Activated CD4-positive, alpha-beta T cell treated with anti-CD3 and anti-CD28 coated beads, Interleukin-2, amount 10 ng/mL, durations not matched to agents 7 days and 5 days (primary cell): ENCODE results near the gene RPS21. TPM values are rescaled to one million over a fixed set of nuclear protein-coding genes. Genes with fewer than 3 reads are reported as not detected.

Experiments
- CTCF ChIA-PET: fragments of 350-600 bp; sonication (Branson Sonifier 250); formaldehyde crosslinking; loops from one replicate; lab custom pipeline; 2021; ENCODE audit warnings: antibody characterized with exemption; lab: Charles Lee
- POLR2A ChIA-PET: fragments of 350-600 bp; sonication (Branson Sonifier 250); formaldehyde crosslinking; loops from one replicate; lab custom pipeline; 2021; ENCODE audit warnings: antibody characterized with exemption; lab: Charles Lee
- DNase-seq: peaks from one replicate; pipeline ENCODE4 v3.0.0-alpha.2; 2020
- H3K27ac Mint-ChIP-seq: one replicate; pipeline ENCODE4 v1.8.0; 2021; ENCODE audit warnings: mild to moderate bottlenecking, moderate library complexity, mixed read lengths
- H3K27me3 Mint-ChIP-seq: one replicate; pipeline ENCODE4 v1.8.0; 2021; ENCODE audit warnings: mixed read lengths
- H3K36me3 Mint-ChIP-seq: one replicate; pipeline ENCODE4 v1.8.0; 2021; ENCODE audit warnings: low read depth, mixed read lengths
- H3K4me1 Mint-ChIP-seq: one replicate; pipeline ENCODE4 v1.8.0; 2021; ENCODE audit warnings: mixed read lengths
- H3K4me3 Mint-ChIP-seq: one replicate; pipeline ENCODE4 v1.8.0; 2021; ENCODE audit warnings: mild to moderate bottlenecking, moderate library complexity, mixed read lengths
- H3K9me3 Mint-ChIP-seq: one replicate; pipeline ENCODE4 v1.8.0; 2021; ENCODE audit warnings: mixed read lengths
- total RNA-seq, 2 experiments: library from RNA; stranded (reverse); gene quantifications; one replicate each; pipeline ENCODE4 v1.2.3, GENCODE V29; 2021

RPS21 gene
- total RNA-seq, 2 experiments from 2014 or later = 1,391 to 1,979 TPM

DNA sequence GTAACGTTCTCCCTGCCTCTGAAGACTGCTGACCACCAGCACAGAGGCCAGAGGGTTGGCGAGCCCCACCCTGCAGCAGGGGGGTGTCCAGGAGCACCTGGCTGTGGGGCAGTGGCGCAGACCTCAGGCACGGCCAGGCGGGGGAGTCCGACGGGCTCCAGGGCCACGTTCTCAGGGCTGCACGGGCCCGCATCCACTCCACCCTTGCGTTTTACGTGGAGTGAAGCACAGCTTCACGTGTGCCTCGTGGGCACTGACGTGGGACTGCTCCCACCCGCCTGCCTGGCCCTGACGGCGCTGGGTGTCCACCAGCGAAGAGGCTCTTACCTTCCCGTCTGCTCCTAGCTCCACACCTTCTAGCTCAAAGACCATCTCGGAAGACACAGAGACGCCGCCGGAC lies 6.9 kb downstream of the RPS21 start:
- Mint-ChIP-seq H3K9me3 (peaks cover 3% of the 10 kb centered on the region), H3K27me3 (no peaks in the 10 kb centered on the region), H3K4me3 (no peak overlapping the region), H3K4me1 (peaks cover 11% of the 10 kb centered on the region), H3K27ac (no peak overlapping the region), H3K36me3 (peaks cover 26% of the 10 kb centered on the region)
- CTCF ChIA-PET = no interaction called here
- POLR2A ChIA-PET = no interaction called here
- DNase-seq = no peak

DNA sequence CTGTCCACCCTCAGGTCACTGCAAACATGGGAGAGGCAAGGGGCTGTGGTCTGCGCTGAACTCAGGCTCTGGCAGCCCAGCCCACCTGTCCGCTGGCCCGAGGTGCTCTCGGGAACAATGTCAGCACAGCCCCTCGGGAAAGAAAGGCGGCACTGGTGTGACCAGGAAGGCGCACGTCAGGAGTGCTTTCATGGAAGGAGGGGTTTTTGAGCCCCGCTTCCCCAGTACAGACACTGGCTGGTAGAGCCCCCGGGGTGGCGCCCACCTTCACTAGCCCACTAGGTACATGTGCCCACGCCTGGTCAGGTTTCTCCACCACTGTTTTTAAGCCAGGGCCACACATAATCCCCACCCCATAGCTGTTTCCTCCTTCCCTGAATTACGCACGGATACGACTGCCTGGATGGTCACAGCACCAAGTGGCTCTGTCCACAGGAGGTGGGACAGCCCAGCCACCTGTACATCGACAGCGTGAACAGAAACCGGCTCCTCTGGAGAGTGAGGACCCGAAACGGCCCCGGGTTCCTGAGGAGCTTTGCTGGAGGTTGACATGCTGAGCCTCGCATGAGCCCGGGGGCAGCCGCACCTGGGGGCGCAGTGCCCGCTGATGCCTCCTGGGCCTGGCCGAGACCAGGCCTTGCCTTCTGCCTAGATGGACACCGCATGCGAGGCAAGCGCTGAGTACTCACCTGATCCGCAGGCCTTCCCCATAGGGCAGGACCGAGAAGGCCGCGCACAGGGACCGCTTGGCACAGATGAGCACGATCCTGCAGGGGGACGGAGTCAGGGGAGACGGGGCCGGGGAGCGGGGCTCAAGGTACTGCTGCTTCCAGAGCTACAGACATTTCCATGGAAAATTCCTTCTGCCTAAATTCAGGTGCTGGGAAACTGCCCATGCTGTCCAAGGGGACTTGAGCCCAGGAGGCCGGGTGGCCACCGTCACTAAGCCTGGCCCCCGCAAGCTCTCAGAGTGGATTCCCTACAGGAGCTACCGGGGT lies 7.6 kb downstream of the RPS21 start:
- Mint-ChIP-seq H3K4me3 (no peak overlapping the region), H3K4me1 (peaks cover 4% of the 10 kb centered on the region), H3K36me3 (peaks cover 19% of the 10 kb centered on the region), H3K27me3 (no peaks in the 10 kb centered on the region), H3K27ac (no peak overlapping the region), H3K9me3 (peaks cover 3% of the 10 kb centered on the region)
- CTCF ChIA-PET = interaction anchor here (1.1 kb wide), 1 partner anchor 10 kb away, joined by 3 read pairs; no protein-coding TSS in a partner anchor
- POLR2A ChIA-PET = no interaction called here
- DNase-seq = no peak

DNA sequence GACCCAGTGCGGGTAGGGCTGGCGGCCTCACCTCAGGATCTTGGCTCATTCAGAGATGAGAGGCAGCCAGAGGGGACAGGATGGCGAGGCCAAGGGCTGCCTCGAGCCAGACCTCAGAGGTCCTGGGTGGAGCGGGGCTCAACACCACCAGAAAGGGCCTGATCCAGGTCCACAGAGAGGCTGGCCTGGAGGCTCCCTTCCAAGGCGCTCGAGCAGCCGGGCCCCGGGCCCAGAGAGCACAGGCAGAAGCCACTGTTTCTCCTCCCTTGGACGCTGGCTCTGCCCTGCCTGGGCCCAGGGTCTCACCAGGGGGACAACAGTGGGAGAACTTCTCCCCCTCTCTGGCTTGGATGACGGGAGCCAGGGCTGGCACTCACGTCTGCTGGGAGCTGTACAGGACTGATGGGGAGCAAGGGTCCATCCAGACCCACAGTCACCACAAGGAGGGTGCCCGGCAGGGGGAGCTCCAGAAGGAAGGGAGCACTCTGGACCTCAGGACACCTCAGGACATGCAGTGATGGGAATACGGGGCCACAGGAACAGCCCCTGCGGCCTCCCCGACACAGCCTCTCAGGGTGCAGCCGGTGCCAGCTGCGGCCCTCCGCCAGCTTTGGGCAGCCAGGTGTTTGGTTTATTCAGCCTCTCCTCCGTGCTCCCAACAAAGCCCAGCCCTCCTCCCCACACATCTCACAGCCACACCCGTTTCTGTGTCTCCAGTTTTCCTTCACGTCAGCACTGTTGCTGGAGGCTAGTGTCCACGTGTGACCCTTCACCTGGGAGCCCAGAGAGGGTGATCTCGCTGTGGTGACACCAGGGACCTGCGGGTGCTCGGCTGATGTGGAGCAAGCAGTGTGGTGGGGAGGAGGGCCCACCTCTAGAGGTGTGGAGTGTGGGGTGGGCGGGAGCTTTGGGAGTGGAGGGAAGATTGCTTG lies 8.7 kb downstream of the RPS21 start:
- peaks cover 3% of the 10 kb centered on the region for H3K9me3 Mint-ChIP-seq
- H3K36me3 Mint-ChIP-seq = peaks cover 11% of the 10 kb centered on the region
- H3K4me1 Mint-ChIP-seq = no peaks in the 10 kb centered on the region
- no peaks in the 10 kb centered on the region for H3K27me3 Mint-ChIP-seq
- H3K27ac Mint-ChIP-seq = no peak overlapping the region
- CTCF ChIA-PET = interaction anchor here (0.9 to 1.1 kb wide), 2 partner anchors 9 to 13 kb away, joined by 3 read pairs; no protein-coding TSS in a partner anchor
- DNase-seq = no peak
- POLR2A ChIA-PET = no interaction called here
- no peak overlapping the region for H3K4me3 Mint-ChIP-seq

DNA sequence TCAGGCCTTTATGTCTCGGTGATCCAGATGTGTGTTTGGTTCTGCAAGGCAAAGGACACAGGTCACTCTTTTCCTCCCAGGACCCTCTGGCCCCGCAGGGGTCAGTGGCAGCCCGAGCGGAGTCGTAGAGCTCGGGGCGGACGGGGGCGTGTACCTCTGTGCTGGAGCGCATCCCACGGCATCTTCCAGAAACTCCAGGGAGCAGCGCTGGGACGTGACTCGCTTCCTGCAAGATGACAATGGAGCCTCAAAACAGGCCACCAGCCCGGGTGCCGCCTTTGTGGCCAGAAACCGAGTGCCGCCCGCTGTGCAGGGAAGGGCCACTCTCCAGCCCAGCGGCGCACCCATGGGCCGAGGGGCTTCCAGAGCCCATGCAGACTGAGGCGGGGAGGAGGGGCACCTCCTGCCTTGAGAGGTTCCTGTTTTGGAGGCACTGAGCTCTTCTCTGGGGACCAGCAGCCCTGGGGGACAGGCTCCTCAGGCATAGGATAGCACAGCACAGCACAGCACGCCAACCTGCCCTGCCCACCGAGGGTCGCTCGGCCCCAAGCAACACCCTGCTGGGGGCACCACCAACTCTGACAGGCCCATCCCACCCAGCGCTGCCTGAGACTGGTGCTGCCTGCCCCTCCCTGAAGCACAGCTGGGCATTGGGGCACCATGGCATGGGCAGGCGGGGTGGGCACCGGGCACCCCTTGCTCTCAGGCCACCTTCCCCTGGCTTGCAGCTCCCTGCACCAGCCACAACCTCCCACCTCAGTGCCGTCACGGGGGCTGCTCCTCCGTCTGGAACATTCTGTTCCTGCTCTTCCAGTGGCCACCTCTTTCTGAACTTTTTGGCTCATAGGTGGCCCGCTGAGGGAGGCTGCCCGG lies 9.7 kb downstream of the RPS21 start:
- Mint-ChIP-seq H3K36me3 (peaks cover 13% of the 10 kb centered on the region), H3K27ac (no peak overlapping the region), H3K9me3 (peaks cover 3% of the 10 kb centered on the region), H3K4me1 (no peaks in the 10 kb centered on the region), H3K4me3 (no peak overlapping the region), H3K27me3 (no peaks in the 10 kb centered on the region)
- no peak for DNase-seq
- CTCF ChIA-PET = interaction anchor here (0.9 to 1.0 kb wide), 3 partner anchors 9 to 14 kb away, joined by 3 read pairs; no protein-coding TSS in a partner anchor
- POLR2A ChIA-PET = no interaction called here

DNA sequence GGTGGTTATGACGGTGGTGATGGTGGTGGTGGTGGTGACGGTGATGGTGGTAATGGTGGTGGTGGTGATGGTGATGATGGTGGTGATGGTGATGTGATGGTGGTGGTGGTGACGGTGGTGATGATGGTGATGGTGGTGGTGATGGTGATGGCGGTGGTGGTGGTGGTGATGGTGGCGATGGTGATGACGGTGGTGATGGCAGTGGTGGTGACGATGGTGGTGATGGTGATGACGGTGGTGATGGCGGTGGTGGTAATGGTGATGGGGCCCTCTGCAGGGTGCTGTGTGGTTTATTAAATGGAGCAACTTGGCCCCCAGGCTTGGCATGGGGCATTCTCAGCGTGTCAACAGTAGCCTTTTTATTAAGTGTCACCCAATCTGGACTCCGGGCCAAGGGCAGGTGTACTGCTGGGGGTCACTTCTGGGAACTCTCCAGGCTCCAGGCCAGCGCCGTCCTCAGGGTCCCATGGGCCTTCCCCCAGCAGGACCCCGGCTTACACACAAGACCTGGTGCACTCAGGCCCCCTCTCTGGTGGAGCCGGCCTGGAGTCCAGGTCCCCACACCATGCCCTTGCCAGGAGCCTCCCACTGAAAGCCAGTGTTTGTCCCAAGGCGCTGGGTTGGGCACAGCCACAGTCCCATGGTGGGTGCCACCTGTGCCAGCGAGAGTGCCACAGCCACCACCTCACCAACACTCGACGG lies 11.4 kb downstream of the RPS21 start:
- H3K27me3 Mint-ChIP-seq = no peaks in the 10 kb centered on the region
- H3K36me3 Mint-ChIP-seq = peaks cover 13% of the 10 kb centered on the region
- no peak overlapping the region for H3K27ac Mint-ChIP-seq
- DNase-seq = no peak
- peaks cover 3% of the 10 kb centered on the region for H3K9me3 Mint-ChIP-seq
- POLR2A ChIA-PET = no interaction called here
- CTCF ChIA-PET = interaction anchor here (0.9 kb wide), 1 partner anchor 8 kb away, joined by 3 read pairs; no protein-coding TSS in a partner anchor
- no peaks in the 10 kb centered on the region for H3K4me1 Mint-ChIP-seq
- no peak overlapping the region for H3K4me3 Mint-ChIP-seq

DNA sequence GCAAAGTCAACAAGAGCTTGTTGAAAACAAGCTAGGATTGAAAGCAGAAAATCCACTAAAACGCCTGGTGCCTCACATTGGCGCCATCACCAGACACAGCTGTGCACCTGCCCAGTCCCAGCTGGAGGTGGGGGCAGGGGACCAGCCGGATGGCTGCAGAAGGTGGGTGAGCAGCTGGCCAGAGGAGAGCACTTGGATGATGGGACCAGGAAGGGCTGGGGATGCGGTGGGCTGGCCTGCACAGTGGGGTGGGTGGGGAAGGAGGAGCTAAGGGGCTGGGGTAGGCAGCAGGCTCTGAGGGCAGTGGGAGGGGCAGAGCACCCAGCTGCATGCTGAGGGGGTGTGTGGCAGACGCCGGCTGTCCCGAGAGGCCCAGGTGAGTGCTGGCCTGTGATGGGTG lies 13.1 kb downstream of the RPS21 start:
- peaks cover 7% of the 10 kb centered on the region for H3K4me1 Mint-ChIP-seq
- peaks cover 3% of the 10 kb centered on the region for H3K9me3 Mint-ChIP-seq
- no peak overlapping the region for H3K27ac Mint-ChIP-seq
- peaks cover 13% of the 10 kb centered on the region for H3K36me3 Mint-ChIP-seq
- H3K4me3 Mint-ChIP-seq = no peak overlapping the region
- H3K27me3 Mint-ChIP-seq = no peaks in the 10 kb centered on the region
- POLR2A ChIA-PET = no interaction called here
- CTCF ChIA-PET = interaction anchor here (0.8 to 1.7 kb wide), 4 partner anchors 9 to 31 kb away, joined by 3 to 5 read pairs (median 4); partner anchors contain the start of gene RPS21
- DNase-seq = no peak

DNA sequence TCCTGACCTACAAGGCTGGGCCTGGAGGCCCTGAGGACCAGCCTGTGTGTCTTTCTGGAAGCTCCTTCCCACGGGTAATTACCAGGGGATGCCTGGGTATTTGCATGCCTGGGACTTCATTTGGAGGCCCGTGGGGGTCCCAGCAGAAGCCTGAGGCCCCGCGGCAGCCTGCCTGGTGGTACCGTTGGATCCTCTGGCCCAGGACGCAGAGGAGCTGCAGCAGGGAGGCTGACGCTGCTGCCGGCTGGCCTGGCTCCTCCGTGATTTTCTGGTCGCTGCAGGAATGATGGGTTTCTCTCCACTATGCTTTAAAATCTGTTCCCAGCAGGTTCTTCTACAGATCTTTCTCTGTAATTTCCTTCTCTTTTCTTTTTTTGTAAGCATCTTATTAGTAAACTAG lies 13.6 kb downstream of the RPS21 start:
- CTCF ChIA-PET = interaction anchor here (0.8 to 1.7 kb wide), 4 partner anchors 9 to 32 kb away, joined by 3 to 5 read pairs (median 4); partner anchors contain the start of gene RPS21
- POLR2A ChIA-PET = no interaction called here
- H3K27ac Mint-ChIP-seq = peak overlapping the region; percentile 0

DNA sequence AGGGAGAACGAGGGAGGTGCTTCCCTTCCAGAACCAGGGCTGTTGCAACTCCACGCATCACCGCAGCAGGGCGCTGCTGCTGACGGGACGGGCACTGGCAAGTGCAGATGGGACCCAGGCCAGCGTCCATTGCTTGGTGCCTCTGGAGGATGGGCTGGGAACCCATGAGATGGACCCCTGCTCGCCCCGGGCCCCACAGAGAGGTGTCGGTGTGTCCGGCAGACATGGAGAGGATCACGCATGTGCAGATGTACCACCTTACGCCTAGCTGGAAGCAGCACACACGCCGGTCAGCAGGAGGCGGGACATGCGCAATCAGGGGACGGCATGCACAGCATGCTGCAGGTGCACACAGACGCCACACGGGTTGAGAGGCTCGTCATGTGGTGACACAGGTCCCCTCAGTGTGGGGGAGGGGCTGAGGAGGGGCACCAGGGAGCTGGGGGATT lies 14.5 kb downstream of the RPS21 start:
- H3K4me1 Mint-ChIP-seq = peaks cover 20% of the 10 kb centered on the region
- POLR2A ChIA-PET = no interaction called here
- no peak overlapping the region for H3K4me3 Mint-ChIP-seq
- no peak overlapping the region for H3K27ac Mint-ChIP-seq
- no peaks in the 10 kb centered on the region for H3K27me3 Mint-ChIP-seq
- CTCF ChIA-PET = interaction anchor here (1.7 kb wide), 1 partner anchor 10 kb away, joined by 4 read pairs; no protein-coding TSS in a partner anchor
- H3K9me3 Mint-ChIP-seq = peaks cover 3% of the 10 kb centered on the region
- no peak for DNase-seq
- H3K36me3 Mint-ChIP-seq = peaks cover 15% of the 10 kb centered on the region

More for the DNA sequence above, 13.6 kb downstream of the RPS21 start:
- Mint-ChIP-seq H3K36me3 (peaks cover 13% of the 10 kb centered on the region), H3K9me3 (peaks cover 3% of the 10 kb centered on the region), H3K4me3 (no peak overlapping the region), H3K27me3 (no peaks in the 10 kb centered on the region), H3K4me1 (peaks cover 12% of the 10 kb centered on the region)
- no peak for DNase-seq

DNA sequence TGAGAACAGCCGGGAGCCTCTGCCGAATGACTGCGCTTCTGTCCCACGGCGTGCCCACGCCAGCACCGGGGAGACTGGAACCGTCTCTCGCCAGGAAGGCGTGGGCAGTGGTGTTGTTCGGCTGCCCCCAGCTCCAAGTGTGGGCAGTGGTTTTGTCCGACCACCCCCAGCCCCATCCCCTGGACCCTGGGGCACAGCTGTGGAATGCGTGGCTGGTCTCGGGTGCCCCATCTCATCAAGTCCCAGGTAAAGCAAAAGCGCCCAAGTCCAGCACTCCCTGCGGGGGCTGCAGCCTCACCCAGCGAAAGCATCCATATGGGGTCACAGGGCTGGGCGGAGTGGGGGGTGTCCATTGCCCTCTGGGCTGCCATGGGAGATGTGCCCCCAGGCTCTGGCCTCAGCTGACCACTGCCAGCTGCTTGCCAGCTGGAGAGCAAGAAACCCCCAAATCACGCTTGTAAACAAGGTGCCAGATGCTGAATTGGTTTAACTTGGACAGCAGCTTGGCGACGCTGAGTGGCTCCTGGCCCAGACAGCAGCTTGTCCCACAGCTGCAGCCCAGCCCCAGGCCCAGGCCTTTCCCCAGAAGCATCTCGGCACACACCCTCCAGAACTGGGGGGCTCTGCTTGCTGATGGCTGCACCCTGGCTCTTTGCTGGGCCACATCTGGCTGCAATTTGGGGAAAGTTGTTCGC lies 15.7 kb downstream of the RPS21 start:
- Mint-ChIP-seq H3K9me3 (peaks cover 1% of the 10 kb centered on the region), H3K36me3 (peaks cover 10% of the 10 kb centered on the region), H3K27ac (no peak overlapping the region), H3K4me3 (no peak overlapping the region), H3K27me3 (no peaks in the 10 kb centered on the region), H3K4me1 (peaks cover 20% of the 10 kb centered on the region)
- ChIA-PET POLR2A (no interaction called here), CTCF (no interaction called here)
- DNase-seq = no peak

DNA sequence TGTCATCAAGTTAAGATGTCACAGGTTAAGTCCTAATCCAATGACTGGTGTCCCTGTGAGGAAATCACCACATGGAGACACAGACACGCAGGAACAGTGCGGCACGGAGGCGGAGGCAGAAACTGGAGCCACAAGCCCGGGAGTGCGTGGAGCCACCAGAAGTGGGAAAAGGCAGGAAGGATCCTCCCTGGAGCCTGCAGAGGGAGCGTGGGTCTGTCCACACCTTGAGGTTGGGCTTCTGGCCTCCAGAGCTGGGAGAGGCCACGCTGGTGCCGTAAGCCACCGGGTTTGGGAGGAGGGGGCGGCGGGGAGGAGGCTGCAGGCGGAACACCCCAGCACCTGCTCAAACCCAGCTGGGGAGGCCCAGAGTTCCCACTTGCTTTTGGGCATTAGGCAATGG lies 16.4 kb downstream of the RPS21 start:
- POLR2A ChIA-PET = no interaction called here
- Mint-ChIP-seq H3K4me1 (peaks cover 20% of the 10 kb centered on the region), H3K36me3 (peaks cover 5% of the 10 kb centered on the region), H3K4me3 (no peak overlapping the region), H3K9me3 (no peaks in the 10 kb centered on the region), H3K27ac (no peak overlapping the region), H3K27me3 (no peaks in the 10 kb centered on the region)
- CTCF ChIA-PET = no interaction called here
- DNase-seq = no peak
